Type B pancreatic cell (in vitro differentiated cells): Measurements from ENCODE around the gene CERS4. TPM values are rescaled to one million over a fixed set of nuclear protein-coding genes. Genes with fewer than 3 reads are reported as not detected.

Source experiments
- DNase-seq: peaks from one replicate; pipeline ENCODE4 v3.0.0; 2021; ENCODE audit warnings: mixed read lengths; ENCODE audit not compliant: unreplicated experiment; ENCODE audit errors: extremely low spot score
- H3K27ac Mint-ChIP-seq: 2 replicates; pipeline ENCODE4 v1.8.0; 2021; ENCODE audit warnings: mild to moderate bottlenecking, mixed read lengths
- H3K27me3 Mint-ChIP-seq: 2 replicates; pipeline ENCODE4 v1.8.0; 2021; ENCODE audit warnings: mixed read lengths
- H3K36me3 Mint-ChIP-seq: 2 replicates; pipeline ENCODE4 v1.8.0; 2021; ENCODE audit warnings: mixed read lengths
- H3K4me1 Mint-ChIP-seq: one replicate; pipeline ENCODE4 v1.8.0; 2021; ENCODE audit warnings: mixed read lengths; ENCODE audit not compliant: unreplicated experiment
- H3K4me3 Mint-ChIP-seq: 2 replicates; pipeline ENCODE4 v1.8.0; 2021; ENCODE audit warnings: mild to moderate bottlenecking, mixed read lengths
- H3K9me3 Mint-ChIP-seq: 2 replicates; pipeline ENCODE4 v1.8.0; 2021; ENCODE audit warnings: mixed read lengths
- CTCF ChIP-seq: fragments of 200-600 bp; sonication (generic); conservative IDR thresholded peaks from 2 replicates; pipeline ENCODE4 v1.5.0; 2021; ENCODE audit warnings: antibody characterized with exemption, mild to moderate bottlenecking
- total RNA-seq: library from RNA; stranded (reverse); gene quantifications from 2 replicates; pipeline ENCODE4 v1.2.1, GENCODE V29; 2021; ENCODE audit warnings: low replicate concordance

The CERS4 gene
- total RNA-seq, 1 donor from 2014 or later = 52.8 TPM

GRCh38 chr19:8255426-8256125 is 46.4 kb downstream of the CERS4 start:
- no peak for TF ChIP-seq CTCF
- H3K9me3 Mint-ChIP-seq = no peaks in the 10 kb centered on the region

GRCh38 chr19:8256276-8257051 is 47.3 kb downstream of the CERS4 start:
- no peaks in the 10 kb centered on the region for H3K27me3 Mint-ChIP-seq
- TF ChIP-seq CTCF = no peak

More at GRCh38 chr19:8255426-8256125, 46.4 kb downstream of the CERS4 start:
- Mint-ChIP-seq H3K27ac (no peak overlapping the region), H3K4me1 (peaks cover 4% of the 10 kb centered on the region), H3K27me3 (no peaks in the 10 kb centered on the region), H3K36me3 (peaks cover 4% of the 10 kb centered on the region), H3K4me3 (no peak overlapping the region)
- no peak for DNase-seq

GRCh38 chr19:8257052-8257443 is 47.9 kb downstream of the CERS4 start:
- H3K27ac Mint-ChIP-seq = no peak overlapping the region
- no peak for DNase-seq
- no peak for TF ChIP-seq CTCF
- no peak overlapping the region for H3K4me3 Mint-ChIP-seq
- H3K9me3 Mint-ChIP-seq = no peaks in the 10 kb centered on the region
- peaks cover 4% of the 10 kb centered on the region for H3K36me3 Mint-ChIP-seq
- H3K4me1 Mint-ChIP-seq = peaks cover 4% of the 10 kb centered on the region
- no peaks in the 10 kb centered on the region for H3K27me3 Mint-ChIP-seq

More at GRCh38 chr19:8256276-8257051, 47.3 kb downstream of the CERS4 start:
- Mint-ChIP-seq H3K4me1 (peaks cover 4% of the 10 kb centered on the region), H3K9me3 (no peaks in the 10 kb centered on the region), H3K4me3 (no peak overlapping the region), H3K27ac (no peak overlapping the region), H3K36me3 (peaks cover 4% of the 10 kb centered on the region)
- DNase-seq = no peak

- Mint-ChIP-seq H3K27ac (no peak overlapping the region), H3K4me3 (no peak overlapping the region), H3K36me3 (no peaks in the 10 kb centered on the region), H3K9me3 (no peaks in the 10 kb centered on the region), H3K4me1 (no peaks in the 10 kb centered on the region), H3K27me3 (no peaks in the 10 kb centered on the region)
- DNase-seq = no peak
- no peak for TF ChIP-seq CTCF
Observed at GRCh38 chr19:8259142-8259921, 50.2 kb downstream of the CERS4 start.

- TF ChIP-seq CTCF = no peak
- Mint-ChIP-seq H3K36me3 (no peaks in the 10 kb centered on the region), H3K27ac (no peak overlapping the region), H3K27me3 (no peaks in the 10 kb centered on the region), H3K9me3 (no peaks in the 10 kb centered on the region), H3K4me3 (no peak overlapping the region), H3K4me1 (no peaks in the 10 kb centered on the region)
- DNase-seq = no peak
Observed at GRCh38 chr19:8259922-8260247, 50.7 kb downstream of the CERS4 start.
